Vagina (tissue), 2 donors: Measurements from ENCODE around the gene POLA2.

ENCODE experiments used
- CTCF ChIP-seq, 3 experiments: fragments of 450-650 bp in 2 of 3; fragments of 200-600 bp in 1 of 3; sonication (generic) in 1 of 3; IDR thresholded peaks; one replicate each; pipeline ENCODE4 v1.5.1; 2017 to 2019; ENCODE audit warnings: antibody characterized with exemption in 3 of 3, mild to moderate bottlenecking in 2 of 3, moderate library complexity in 2 of 3
- POLR2A ChIP-seq, 2 donors: fragments of 450-650 bp; IDR thresholded peaks; one replicate each; pipeline ENCODE4 v1.6.1; 2017; ENCODE audit warnings: antibody characterized with exemption in 2 of 2, mild to moderate bottlenecking in 2 of 2, moderate library complexity in 2 of 2

GRCh38 chr11:65291613-65292012, 29.9 kb downstream of the POLA2 start:
- no peak for TF ChIP-seq CTCF (IDR thresholded peaks at IDR 0.05)
- TF ChIP-seq POLR2A (IDR thresholded peaks at IDR 0.05): no peak
